WERI-Rb-1 (cell line): ENCODE measurements around the gene NUDT13.

ENCODE experiments used
- DNase-seq: peaks from one replicate; pipeline ENCODE4 v3.0.0-alpha.2; 2020
- H3K27ac ChIP-seq: fragments of 250-450 bp; sonication (Bioruptor Pico); 2 replicates; pipeline ENCODE4 v1.5.1; 2020; ENCODE audit warnings: mild to moderate bottlenecking, moderate library complexity
- H3K27me3 ChIP-seq: fragments of 250-450 bp; sonication (Bioruptor Pico); 2 replicates; pipeline ENCODE4 v1.5.1; 2021; ENCODE audit warnings: mild to moderate bottlenecking, low read depth, moderate library complexity; ENCODE audit not compliant: insufficient read depth, severe bottlenecking
- H3K36me3 ChIP-seq: fragments of 250-450 bp; sonication (Bioruptor Pico); 2 replicates; pipeline ENCODE4 v1.5.1; 2020; ENCODE audit warnings: mild to moderate bottlenecking, moderate library complexity
- H3K4me3 ChIP-seq: 2 replicates; pipeline ENCODE4 v1.5.1; 2011; ENCODE audit warnings: low read depth, mild to moderate bottlenecking, control low read depth, low read length
- H3K9me3 ChIP-seq: fragments of 250-450 bp; sonication (Bioruptor Pico); 2 replicates; pipeline ENCODE4 v1.5.1; 2021; ENCODE audit warnings: mild to moderate bottlenecking, moderate library complexity; ENCODE audit not compliant: severe bottlenecking
- TF ChIP-seq, protein P1 (sequence below): IDR thresholded peaks from 2 replicates; pipeline ENCODE4 v1.5.1; 2011; ENCODE audit warnings: low read depth, mild to moderate bottlenecking, control low read depth, inconsistent platforms, low read length

Gene NUDT13

DNA sequence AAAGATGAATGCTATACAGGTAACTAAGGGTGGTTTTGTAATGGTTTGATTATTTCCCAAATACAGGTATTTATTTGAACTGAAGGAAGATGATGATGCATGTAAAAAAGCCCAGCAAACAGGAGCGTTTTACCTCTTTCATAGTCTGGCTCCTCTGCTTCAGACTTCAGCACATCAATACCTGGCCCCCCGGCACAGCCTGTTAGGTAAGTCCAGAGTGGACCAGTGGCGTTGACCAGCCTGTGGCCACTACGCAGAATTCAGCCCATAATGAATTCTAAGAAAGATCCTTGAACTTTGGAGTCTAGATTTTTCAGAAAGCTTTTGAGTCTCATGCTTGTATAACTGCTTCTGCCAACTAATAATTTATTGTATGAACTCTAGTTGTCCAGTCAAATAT lies 9.7 kb downstream of the NUDT13 start:
- TF ChIP-seq, protein P1, sequence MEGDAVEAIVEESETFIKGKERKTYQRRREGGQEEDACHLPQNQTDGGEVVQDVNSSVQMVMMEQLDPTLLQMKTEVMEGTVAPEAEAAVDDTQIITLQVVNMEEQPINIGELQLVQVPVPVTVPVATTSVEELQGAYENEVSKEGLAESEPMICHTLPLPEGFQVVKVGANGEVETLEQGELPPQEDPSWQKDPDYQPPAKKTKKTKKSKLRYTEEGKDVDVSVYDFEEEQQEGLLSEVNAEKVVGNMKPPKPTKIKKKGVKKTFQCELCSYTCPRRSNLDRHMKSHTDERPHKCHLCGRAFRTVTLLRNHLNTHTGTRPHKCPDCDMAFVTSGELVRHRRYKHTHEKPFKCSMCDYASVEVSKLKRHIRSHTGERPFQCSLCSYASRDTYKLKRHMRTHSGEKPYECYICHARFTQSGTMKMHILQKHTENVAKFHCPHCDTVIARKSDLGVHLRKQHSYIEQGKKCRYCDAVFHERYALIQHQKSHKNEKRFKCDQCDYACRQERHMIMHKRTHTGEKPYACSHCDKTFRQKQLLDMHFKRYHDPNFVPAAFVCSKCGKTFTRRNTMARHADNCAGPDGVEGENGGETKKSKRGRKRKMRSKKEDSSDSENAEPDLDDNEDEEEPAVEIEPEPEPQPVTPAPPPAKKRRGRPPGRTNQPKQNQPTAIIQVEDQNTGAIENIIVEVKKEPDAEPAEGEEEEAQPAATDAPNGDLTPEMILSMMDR, result no peak
- no peak overlapping the region for H3K4me3 ChIP-seq
- no peak for DNase-seq
- H3K36me3 ChIP-seq, result no peaks in the 10 kb centered on the region
- no peaks in the 10 kb centered on the region for H3K9me3 ChIP-seq
- no peak overlapping the region for H3K27ac ChIP-seq
- H3K27me3 ChIP-seq, result no peaks in the 10 kb centered on the region

DNA sequence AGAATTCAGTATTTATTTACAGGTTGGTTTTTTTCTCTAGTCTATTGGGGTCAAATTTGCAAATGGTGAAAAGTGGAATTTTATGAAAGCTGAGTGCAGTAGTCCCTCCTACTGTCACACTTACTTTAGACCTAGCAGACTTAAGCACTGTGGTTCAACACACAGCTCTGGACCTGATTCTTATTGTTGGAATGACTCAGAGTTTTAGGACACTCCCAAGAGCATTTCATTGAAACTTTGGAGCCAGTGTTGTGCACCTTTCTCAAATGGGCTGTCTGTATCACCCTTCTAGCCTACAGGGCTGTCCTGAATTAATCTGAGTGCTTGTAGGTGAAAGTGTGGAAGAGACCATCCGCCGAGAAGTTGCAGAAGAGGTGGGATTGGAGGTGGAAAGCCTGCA lies 16.1 kb downstream of the NUDT13 start:
- H3K27me3 ChIP-seq, result no peaks in the 10 kb centered on the region
- TF ChIP-seq, protein P1, result no peak
- no peak overlapping the region for H3K27ac ChIP-seq
- no peak overlapping the region for H3K4me3 ChIP-seq
- no peak for DNase-seq
- peaks cover 9% of the 10 kb centered on the region for H3K36me3 ChIP-seq
- H3K9me3 ChIP-seq, result no peaks in the 10 kb centered on the region

DNA sequence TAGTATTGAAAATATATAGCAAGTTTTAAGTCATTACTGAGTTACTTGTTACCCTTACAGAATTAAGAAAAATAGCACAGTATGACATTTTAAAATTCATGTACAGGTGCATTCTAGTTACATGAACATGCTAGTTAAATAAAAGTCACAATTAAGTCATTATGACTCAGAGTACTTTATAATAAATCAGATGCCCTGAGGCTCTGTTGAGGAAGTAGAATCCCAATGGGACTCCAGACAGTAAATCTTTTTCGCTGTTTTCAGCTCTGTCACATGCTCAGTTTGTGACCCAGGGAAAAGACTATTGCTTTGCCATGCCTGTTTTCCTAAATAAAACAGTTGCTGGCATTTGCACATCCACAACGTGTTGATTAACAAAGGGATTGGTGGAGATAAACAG lies 21.0 kb downstream of the NUDT13 start:
- no peak for DNase-seq
- H3K4me3 ChIP-seq, result no peak overlapping the region
- TF ChIP-seq, protein P1, result no peak
- H3K27ac ChIP-seq, result no peak overlapping the region
- H3K9me3 ChIP-seq, result no peaks in the 10 kb centered on the region
- H3K36me3 ChIP-seq, result peaks cover 53% of the 10 kb centered on the region
- no peaks in the 10 kb centered on the region for H3K27me3 ChIP-seq

DNA sequence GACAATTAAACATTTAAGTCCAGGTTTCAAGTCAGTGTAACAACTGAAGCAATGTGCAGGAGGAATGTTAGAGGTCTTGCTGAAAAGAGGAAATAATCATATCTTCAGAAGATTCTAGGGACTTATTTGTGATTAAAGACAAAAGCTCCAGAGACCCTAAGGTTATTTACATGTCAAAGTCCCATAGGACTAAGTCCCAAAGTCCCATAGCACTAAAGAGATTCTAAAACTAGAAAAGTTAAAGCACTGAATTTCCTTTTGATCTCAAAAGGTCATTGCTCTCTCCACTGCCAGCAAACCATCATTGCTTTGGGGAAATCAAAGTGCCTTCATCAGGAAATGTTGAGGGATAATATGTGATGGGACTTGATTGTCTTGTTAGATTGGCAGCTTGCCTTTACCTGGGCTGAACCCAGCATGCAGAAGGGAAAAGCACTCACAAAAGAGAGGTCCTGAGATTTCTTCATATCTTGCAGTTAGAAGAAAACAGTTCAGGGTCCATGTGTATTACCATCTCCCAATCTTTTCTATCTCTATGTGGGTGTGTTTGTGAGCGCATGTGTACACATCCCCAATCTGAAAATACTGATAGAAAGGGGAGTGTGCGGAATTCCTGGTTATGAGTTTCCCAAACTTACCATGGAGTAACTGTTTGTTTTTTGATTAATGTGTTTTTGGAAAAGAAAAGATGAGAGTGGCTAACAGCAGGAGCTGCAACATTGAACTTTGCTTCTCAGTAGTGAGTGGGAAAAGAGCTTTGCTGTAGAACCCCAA lies 21.8 kb downstream of the NUDT13 start:
- TF ChIP-seq, protein P1, result no peak
- no peak overlapping the region for H3K4me3 ChIP-seq
- no peaks in the 10 kb centered on the region for H3K9me3 ChIP-seq
- H3K27me3 ChIP-seq, result no peaks in the 10 kb centered on the region
- H3K27ac ChIP-seq, result no peak overlapping the region
- H3K36me3 ChIP-seq, result peaks cover 60% of the 10 kb centered on the region
- no peak for DNase-seq

DNA sequence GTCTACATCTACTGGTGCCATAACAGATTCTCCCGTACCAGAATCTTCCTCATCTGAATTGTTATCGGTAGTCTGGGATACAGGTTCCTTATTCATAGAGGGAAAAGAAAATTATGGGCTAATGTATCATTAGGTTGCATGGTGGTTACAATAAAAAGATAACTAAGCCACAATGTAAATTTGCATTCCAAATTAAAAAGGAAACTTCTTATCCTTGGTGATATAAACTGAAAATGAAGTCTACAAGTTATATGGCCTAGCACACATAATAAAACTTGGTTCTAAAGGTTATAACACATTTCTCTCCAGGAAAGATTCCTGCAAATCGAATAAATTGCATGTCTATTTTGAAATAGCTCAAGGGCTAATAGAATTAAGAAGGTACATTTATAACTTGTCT lies 24.5 kb downstream of the NUDT13 start:
- Histone ChIP-seq H3K36me3 (peaks cover 82% of the 10 kb centered on the region), H3K27me3 (no peaks in the 10 kb centered on the region), H3K27ac (no peak overlapping the region), H3K9me3 (no peaks in the 10 kb centered on the region), H3K4me3 (no peak overlapping the region)
- TF ChIP-seq, protein P1, result no peak
- DNase-seq, result no peak

DNA sequence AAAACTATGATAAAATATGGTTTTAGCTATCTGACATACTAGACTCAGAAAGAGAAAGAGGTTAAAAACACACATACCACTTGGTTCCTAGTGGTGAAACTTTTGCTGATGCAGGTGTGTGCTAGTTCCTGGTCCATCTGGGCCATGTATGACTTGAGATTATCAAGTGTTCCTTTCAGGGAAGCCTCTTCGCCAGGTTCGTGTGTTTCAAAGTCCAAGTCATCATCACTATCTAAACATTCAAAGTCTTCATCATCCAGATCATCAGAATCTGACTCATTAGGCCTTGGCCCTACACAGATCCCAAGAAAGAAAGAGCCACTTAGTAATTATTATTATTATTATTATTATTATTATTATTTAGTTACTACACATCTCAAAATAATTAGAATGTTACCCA lies 26.4 kb downstream of the NUDT13 start:
- no peaks in the 10 kb centered on the region for H3K9me3 ChIP-seq
- no peak overlapping the region for H3K4me3 ChIP-seq
- H3K27ac ChIP-seq, result no peak overlapping the region
- peaks cover 84% of the 10 kb centered on the region for H3K36me3 ChIP-seq
- TF ChIP-seq, protein P1, result no peak
- DNase-seq, result no peak
- H3K27me3 ChIP-seq, result no peaks in the 10 kb centered on the region
